ENCODE measurements around the gene HOXB3. TPM values are rescaled to one million over a fixed set of nuclear protein-coding genes. Genes with fewer than 3 reads are reported as not detected.

HOXB3 gene
- total RNA-seq, 1 experiment from 2014 or later: 6.0 TPM

- Histone ChIP-seq H3K27ac (ENCODE audit: low read length) (no peak overlapping the region), H3K9ac (ENCODE audit: low read length) (no peak overlapping the region), H3K36me3 (ENCODE audit: low read depth, low read length) (no peaks in the 10 kb centered on the region), H3K9me2 (replicated peaks; ENCODE audit: low read length) (no peaks in the 10 kb centered on the region), H3F3A (ENCODE audit: low read length, unreplicated experiment) (no peaks in the 10 kb centered on the region), H3K9me3 (ENCODE audit: low read length) (no peaks in the 10 kb centered on the region), H3K27me3 (ENCODE audit: low read length) (no peaks in the 10 kb centered on the region; the same call in 1 of the 2 replicates), H3K79me2 (ENCODE audit: low read length) (no peaks in the 10 kb centered on the region), H3K4me3 (ENCODE audit: low read length) (no peak overlapping the region), H3K4me2 (ENCODE audit: low read length) (0 out of 2 replicates have a peak overlapping the region, but pooled peaks have one; percentile 23), H3K4me1 (ENCODE audit: insufficient read depth, low read length) (peaks cover 13% of the 10 kb centered on the region; the same call in 1 of the 2 replicates), H4K20me1 (ENCODE audit: low read length) (no peaks in the 10 kb centered on the region), H2AFZ (ENCODE audit: low read length) (no peak overlapping the region)
- ChIA-PET POLR2A (ENCODE audit: unreplicated experiment) (no interaction called here), CTCF (interaction anchor here (1.2 kb wide), 2 partner anchors 34 to 241 kb away, joined by 10 to 11 read pairs; no protein-coding TSS in a partner anchor)
- TF ChIP-seq EZH2 (IDR thresholded peaks at IDR 0.05; ENCODE audit: low read length, unreplicated experiment) (no peak), EZH2phosphoT487 (IDR thresholded peaks at IDR 0.05; ENCODE audit: borderline replicate concordance, low read length) (no peak), CTCF (conservative IDR thresholded peaks at IDR 0.05; ENCODE audit: low read depth, low read length) (no peak)
- DNase-seq (peak; percentile 76), ATAC-seq (peak; percentile 34)
- intact Hi-C loops (cut with micrococcal nuclease): no loop called here
- BruUV-seq (replicated peaks): no TSS peak
Observed at GRCh38 chr17:48637323-48638260, 47.6 kb upstream of the HOXB3 start.

DNA sequence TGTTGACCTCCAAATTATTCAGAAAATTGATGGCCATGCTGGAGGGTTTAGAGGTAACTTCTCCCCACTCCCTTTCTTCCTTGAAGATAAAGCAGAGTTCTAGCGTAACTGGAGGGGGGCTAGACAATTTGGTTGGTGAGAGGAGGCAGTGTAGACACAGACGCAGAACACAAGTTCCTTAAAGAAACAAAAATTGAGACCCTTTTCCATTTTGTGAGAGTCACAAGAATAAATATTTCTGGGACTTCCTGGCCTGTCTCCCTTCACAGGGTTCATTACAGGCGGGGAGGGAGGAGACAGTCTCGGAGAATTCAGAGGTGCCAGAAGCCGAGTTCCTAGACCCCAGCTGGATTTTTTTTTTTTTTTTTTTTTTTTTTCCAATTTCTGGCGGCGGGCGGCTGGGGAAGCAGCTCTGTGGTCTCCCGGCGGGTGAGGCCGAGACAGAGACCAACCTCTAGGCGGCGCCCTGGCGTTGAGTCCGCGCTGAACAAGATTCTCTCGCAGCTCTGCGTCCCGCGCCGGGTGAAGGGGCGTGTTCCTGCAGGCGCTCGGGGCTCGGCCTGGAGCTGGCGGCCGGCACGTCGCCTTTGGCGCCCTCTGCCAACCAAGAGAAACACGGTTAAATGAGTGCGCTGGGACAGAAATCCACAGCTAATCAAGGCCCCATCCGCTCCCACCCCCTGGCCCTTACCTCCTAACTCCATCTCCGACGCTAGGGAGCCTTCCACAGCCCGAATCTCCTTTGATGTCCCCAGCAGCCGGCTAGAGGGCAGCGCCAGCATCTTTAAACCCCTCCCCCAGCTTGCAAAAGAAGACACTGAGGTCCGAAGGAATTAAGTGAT, 46.4 kb upstream of the HOXB3 start:
- POLR2A ChIA-PET (ENCODE audit: unreplicated experiment): interaction anchor here (0.6 to 0.7 kb wide), 2 partner anchors 13 to 40 kb away, joined by 23 to 24 read pairs; no protein-coding TSS in a partner anchor
- intact Hi-C loops (cut with micrococcal nuclease): no loop called here
- DNase-seq: peak; percentile 84

More for the DNA sequence above, 46.4 kb upstream of the HOXB3 start:
- H3F3A ChIP-seq (ENCODE audit: low read length, unreplicated experiment): no peaks in the 10 kb centered on the region
- no peaks in the 10 kb centered on the region for H3K9me2 ChIP-seq (replicated peaks; ENCODE audit: low read length)
- no peaks in the 10 kb centered on the region for H3K79me2 ChIP-seq (ENCODE audit: low read length)
- peak; percentile 85 for ATAC-seq
- peak overlapping the region; percentile 60 for H3K4me2 ChIP-seq (ENCODE audit: low read length)
- no peak for TF ChIP-seq EZH2 (IDR thresholded peaks at IDR 0.05; ENCODE audit: low read length, unreplicated experiment)
- peak; percentile 81 for TF ChIP-seq CTCF (conservative IDR thresholded peaks at IDR 0.05; ENCODE audit: low read depth, low read length)
- H3K9ac ChIP-seq (ENCODE audit: low read length): no peak overlapping the region
- no peaks in the 10 kb centered on the region for H3K36me3 ChIP-seq (ENCODE audit: low read depth, low read length)
- H4K20me1 ChIP-seq (ENCODE audit: low read length): no peaks in the 10 kb centered on the region
- H3K27me3 ChIP-seq (ENCODE audit: low read length): peaks cover 9% of the 10 kb centered on the region
- H3K4me3 ChIP-seq (ENCODE audit: low read length): peak overlapping the region; percentile 25; the same call in 1 of the 2 replicates
- no TSS peak for BruUV-seq (replicated peaks)
- CTCF ChIA-PET: interaction anchor here (0.6 to 1.2 kb wide), 19 partner anchors 10 to 460 kb away, joined by 3 to 26 read pairs (median 3); partner anchors contain the start of gene HOXB9
- H3K4me1 ChIP-seq (ENCODE audit: insufficient read depth, low read length): peaks cover 13% of the 10 kb centered on the region; the same call in 1 of the 2 replicates
- H2AFZ ChIP-seq (ENCODE audit: low read length): peak overlapping the region; percentile 67
- H3K9me3 ChIP-seq (ENCODE audit: low read length): no peaks in the 10 kb centered on the region
- H3K27ac ChIP-seq (ENCODE audit: low read length): no peak overlapping the region
